Colonic mucosa (tissue), 4 donors: ENCODE results near the gene PTGIS. TPM values are rescaled to one million over a fixed set of nuclear protein-coding genes. Genes with fewer than 3 reads are reported as not detected.

ENCODE experiments used
- DNase-seq: peaks from one replicate; pipeline ENCODE4 v3.0.0-alpha.2; 2020
- H3K27ac ChIP-seq: fragments of 200-600 bp; one replicate; pipeline ENCODE4 v1.8.0; 2021
- H3K27me3 ChIP-seq: fragments of 200-600 bp; one replicate; pipeline ENCODE4 v1.8.0; 2021
- H3K36me3 ChIP-seq: fragments of 200-600 bp; one replicate; pipeline ENCODE4 v1.8.0; 2021
- H3K4me1 ChIP-seq: fragments of 200-600 bp; one replicate; pipeline ENCODE4 v1.8.0; 2021; ENCODE audit warnings: mild to moderate bottlenecking
- H3K4me3 ChIP-seq: fragments of 200-600 bp; one replicate; pipeline ENCODE4 v1.8.0; 2021
- H3K9ac ChIP-seq, 2 donors: one replicate each; pipeline ENCODE4 v1.7.0; 2013; ENCODE audit warnings: control low read depth in 2 of 2, low read depth in 2 of 2, low read length in 2 of 2
- H3K9me3 ChIP-seq: fragments of 200-600 bp; one replicate; pipeline ENCODE4 v1.8.0; 2021
- intact Hi-C: fragments of 100-400 bp; cut with DNase I; formaldehyde crosslinking; loops from one replicate; pipeline ENCODE4 v1.14.1; 2022
- total RNA-seq, 2 donors: library from RNA; stranded (reverse); fragmentation: NEBNext Ultra II Directional in 1 of 2; extraction: Animal tissue kit (Norgen Biotek cat#: 25700) in 1 of 2; gene quantifications; one replicate each; pipeline ENCODE4 v1.2.1, GENCODE V29; 2021
- TF ChIP-seq, protein P1 (sequence below): fragments of 200-600 bp; IDR thresholded peaks from one replicate; pipeline ENCODE4 v1.8.0; 2022; ENCODE audit warnings: antibody characterized with exemption, mild to moderate bottlenecking
- donor health status: healthy.
- donor health status: DM: no; HTN: no; CAD: no.
- donor health status: DM: no; HTN: no; CAD: no.

The PTGIS gene
- total RNA-seq, 2 donors from 2014 or later, result 0.94 to 8.0 TPM

- H3K27ac ChIP-seq, result peak overlapping the region; percentile 20
- no peak overlapping the region for H3K9ac ChIP-seq
- no peaks in the 10 kb centered on the region for H3K9me3 ChIP-seq
- TF ChIP-seq, protein P1, sequence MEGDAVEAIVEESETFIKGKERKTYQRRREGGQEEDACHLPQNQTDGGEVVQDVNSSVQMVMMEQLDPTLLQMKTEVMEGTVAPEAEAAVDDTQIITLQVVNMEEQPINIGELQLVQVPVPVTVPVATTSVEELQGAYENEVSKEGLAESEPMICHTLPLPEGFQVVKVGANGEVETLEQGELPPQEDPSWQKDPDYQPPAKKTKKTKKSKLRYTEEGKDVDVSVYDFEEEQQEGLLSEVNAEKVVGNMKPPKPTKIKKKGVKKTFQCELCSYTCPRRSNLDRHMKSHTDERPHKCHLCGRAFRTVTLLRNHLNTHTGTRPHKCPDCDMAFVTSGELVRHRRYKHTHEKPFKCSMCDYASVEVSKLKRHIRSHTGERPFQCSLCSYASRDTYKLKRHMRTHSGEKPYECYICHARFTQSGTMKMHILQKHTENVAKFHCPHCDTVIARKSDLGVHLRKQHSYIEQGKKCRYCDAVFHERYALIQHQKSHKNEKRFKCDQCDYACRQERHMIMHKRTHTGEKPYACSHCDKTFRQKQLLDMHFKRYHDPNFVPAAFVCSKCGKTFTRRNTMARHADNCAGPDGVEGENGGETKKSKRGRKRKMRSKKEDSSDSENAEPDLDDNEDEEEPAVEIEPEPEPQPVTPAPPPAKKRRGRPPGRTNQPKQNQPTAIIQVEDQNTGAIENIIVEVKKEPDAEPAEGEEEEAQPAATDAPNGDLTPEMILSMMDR, result no peak
- DNase-seq, result no peak
- H3K4me1 ChIP-seq, result no peaks in the 10 kb centered on the region
- H3K27me3 ChIP-seq, result no peaks in the 10 kb centered on the region
- intact Hi-C loops, result no loop called here
- H3K4me3 ChIP-seq, result no peak overlapping the region
- H3K36me3 ChIP-seq, result no peaks in the 10 kb centered on the region
These were observed 25.7 kb upstream of the PTGIS start for GRCh38 chr20:49593466-49594142.

DNA sequence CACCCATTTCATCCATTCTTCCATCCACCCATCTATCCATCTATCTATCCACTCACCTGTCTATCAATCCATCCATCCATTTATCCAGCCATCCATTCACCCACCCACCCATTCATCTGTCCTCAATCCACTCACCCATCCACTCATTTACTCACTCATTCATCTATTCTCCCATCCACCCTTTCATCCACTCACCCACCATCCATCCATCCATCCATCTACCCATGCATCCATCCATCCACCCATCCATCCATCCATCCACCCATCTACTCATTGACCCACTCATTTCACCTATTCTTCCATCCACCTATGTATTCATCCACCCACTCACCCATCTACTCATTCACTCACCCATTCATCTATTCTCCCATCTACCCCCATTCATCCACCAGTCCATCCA, 24.2 kb upstream of the PTGIS start:
- intact Hi-C loops, result no loop called here
- no peak for DNase-seq
- H3K27me3 ChIP-seq, result no peaks in the 10 kb centered on the region
- no peaks in the 10 kb centered on the region for H3K4me1 ChIP-seq
- H3K27ac ChIP-seq, result no peak overlapping the region
- no peak overlapping the region for H3K4me3 ChIP-seq
- no peaks in the 10 kb centered on the region for H3K9me3 ChIP-seq
- H3K36me3 ChIP-seq, result no peaks in the 10 kb centered on the region
- TF ChIP-seq, protein P1, result no peak
- no peak overlapping the region for H3K9ac ChIP-seq

GRCh38 chr20:49591217-49591865, 23.4 kb upstream of the PTGIS start:
- Histone ChIP-seq H3K36me3 (no peaks in the 10 kb centered on the region), H3K27me3 (no peaks in the 10 kb centered on the region), H3K27ac (no peak overlapping the region), H3K9ac (no peak overlapping the region), H3K4me3 (no peak overlapping the region), H3K4me1 (no peaks in the 10 kb centered on the region), H3K9me3 (no peaks in the 10 kb centered on the region)
- DNase-seq, result no peak
- TF ChIP-seq, protein P1, result no peak
- intact Hi-C loops, result no loop called here

DNA sequence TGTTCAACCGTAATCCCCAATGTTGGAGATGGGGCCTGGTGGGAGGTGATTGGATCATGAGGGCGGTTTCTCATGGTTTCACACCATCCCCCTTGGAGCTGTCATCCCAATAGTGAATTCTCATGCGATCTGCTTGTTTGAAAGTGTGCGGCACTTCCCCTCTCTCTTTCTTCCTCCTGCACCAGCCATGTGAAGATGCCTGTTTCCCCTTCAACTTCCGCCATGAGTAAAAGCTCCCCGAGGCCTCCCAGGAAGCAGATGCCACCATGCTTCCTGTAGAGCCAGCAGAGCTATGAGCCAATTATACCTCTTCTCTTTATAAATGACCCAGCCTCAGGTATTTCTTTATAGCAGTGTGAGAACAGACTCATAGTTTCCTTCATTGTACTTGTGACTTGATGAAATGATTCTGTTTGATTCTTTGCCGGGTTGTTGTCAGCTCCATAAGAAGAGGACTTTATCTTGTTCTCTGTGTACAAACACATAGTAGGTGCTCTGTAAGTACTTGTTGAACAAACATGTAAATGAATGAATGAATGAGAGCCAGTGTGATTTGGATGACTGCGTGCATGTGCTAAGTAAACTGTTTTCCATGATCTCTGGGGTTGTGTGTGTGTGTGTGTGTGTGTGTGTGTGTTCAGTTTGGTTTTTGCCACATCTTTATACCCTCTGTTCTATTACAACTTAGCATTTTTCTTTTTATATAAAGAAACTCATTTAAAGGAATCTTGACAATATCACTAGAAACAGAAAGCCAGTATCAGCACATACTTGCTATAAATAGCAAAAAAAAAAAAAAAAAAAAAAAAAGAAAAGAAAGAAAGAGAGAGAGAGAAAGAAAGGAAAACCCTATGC, 22.5 kb upstream of the PTGIS start:
- H3K27ac ChIP-seq, result no peak overlapping the region
- no peaks in the 10 kb centered on the region for H3K4me1 ChIP-seq

GRCh38 chr20:49589747-49590146, 21.8 kb upstream of the PTGIS start:
- H3K4me3 ChIP-seq, result no peak overlapping the region
- H3K9me3 ChIP-seq, result no peaks in the 10 kb centered on the region
- no peak overlapping the region for H3K27ac ChIP-seq
- TF ChIP-seq, protein P1, result no peak
- no peak overlapping the region for H3K9ac ChIP-seq
- H3K36me3 ChIP-seq, result no peaks in the 10 kb centered on the region
- intact Hi-C loops, result no loop called here
- no peaks in the 10 kb centered on the region for H3K4me1 ChIP-seq
- DNase-seq, result no peak
- H3K27me3 ChIP-seq, result no peaks in the 10 kb centered on the region

More for the DNA sequence above, 22.5 kb upstream of the PTGIS start:
- DNase-seq, result no peak
- no peaks in the 10 kb centered on the region for H3K36me3 ChIP-seq
- no peaks in the 10 kb centered on the region for H3K27me3 ChIP-seq
- H3K4me3 ChIP-seq, result no peak overlapping the region
- intact Hi-C loops, result no loop called here
- TF ChIP-seq, protein P1, result no peak
- no peak overlapping the region for H3K9ac ChIP-seq
- H3K9me3 ChIP-seq, result no peaks in the 10 kb centered on the region
